NCI-H1694 (cell line): ENCODE measurements around the gene PLPPR3.
A peak's percentile ranks its signal among the peaks of the same experiment; 100 is the strongest.

Experiments
- DNase-seq: peaks from one replicate; lab custom pipeline; 2025; lab: John Stamatoyannopoulos, UW

The PLPPR3 gene, protein sequence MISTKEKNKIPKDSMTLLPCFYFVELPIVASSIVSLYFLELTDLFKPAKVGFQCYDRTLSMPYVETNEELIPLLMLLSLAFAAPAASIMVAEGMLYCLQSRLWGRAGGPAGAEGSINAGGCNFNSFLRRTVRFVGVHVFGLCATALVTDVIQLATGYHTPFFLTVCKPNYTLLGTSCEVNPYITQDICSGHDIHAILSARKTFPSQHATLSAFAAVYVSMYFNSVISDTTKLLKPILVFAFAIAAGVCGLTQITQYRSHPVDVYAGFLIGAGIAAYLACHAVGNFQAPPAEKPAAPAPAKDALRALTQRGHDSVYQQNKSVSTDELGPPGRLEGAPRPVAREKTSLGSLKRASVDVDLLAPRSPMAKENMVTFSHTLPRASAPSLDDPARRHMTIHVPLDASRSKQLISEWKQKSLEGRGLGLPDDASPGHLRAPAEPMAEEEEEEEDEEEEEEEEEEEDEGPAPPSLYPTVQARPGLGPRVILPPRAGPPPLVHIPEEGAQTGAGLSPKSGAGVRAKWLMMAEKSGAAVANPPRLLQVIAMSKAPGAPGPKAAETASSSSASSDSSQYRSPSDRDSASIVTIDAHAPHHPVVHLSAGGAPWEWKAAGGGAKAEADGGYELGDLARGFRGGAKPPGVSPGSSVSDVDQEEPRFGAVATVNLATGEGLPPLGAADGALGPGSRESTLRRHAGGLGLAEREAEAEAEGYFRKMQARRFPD

DNA sequence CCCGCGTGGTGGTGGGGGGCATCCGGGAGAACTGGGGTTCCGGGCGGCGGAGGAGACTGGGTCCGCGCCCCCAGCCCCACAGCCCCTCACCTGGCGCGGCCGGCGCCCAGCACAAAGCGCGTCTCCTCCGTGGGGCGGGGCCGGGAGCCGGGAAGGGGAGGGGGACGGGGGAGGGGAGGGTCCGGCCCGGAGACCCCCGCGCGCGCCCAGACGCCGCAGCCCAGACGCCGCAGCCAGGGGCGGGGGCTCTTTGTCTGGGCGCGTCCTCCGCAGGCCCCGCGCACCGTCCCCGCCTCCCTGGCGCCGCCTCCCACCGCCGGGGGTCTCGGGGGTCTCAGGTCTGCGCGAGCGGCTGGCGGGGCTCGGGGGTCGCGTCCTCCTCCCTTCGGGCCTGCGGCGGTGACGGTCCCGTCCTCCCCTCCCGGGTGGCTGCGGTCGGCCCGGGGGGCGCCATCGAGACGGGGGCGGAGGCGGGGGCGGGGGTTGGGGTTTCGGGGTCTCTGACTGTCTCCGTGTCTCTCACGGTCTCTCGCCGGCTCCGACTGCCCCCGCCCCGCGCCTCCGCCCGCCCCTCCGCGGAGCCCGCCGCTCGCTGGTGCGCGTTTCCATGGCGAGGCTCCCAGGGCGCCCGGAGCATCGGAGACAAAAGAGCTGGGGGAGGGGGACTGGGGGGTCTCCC, at the start of gene PLPPR3:
Gene PLPPR3, minus strand, starts transcription at position 131 of the 679 bp plus-strand sequence. CDS start 396 bp downstream, outside the sequence.
- no peak for DNase-seq

DNA sequence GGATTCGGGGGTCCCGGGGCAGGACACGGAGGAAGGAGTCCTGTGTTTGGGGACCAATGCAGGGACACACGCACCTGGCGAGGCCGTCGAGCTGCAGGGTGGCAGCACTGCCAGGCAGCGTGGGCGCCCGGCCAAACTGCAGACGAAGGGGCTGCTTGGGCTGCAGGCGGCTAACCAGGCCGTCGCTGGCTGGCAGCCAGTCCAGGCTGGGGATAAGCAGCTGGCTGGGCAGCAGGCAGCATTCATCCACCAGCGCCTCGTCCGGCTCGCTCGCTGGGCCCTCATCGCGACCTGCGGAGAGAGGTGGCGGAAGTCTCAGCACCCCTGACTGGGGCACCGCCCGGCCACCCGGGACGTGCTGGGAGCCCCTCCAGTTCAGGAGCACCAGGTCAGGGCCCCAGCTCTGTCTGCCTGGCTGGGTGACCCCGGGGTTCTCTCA, 49.2 kb upstream of the PLPPR3 start:
- peak; percentile 54 for DNase-seq

- no peak for DNase-seq
Observed at GRCh38 chr19:870314-870713, 48.6 kb upstream of the PLPPR3 start.

- no peak for DNase-seq
Observed at GRCh38 chr19:869245-870177, 47.8 kb upstream of the PLPPR3 start.

DNA sequence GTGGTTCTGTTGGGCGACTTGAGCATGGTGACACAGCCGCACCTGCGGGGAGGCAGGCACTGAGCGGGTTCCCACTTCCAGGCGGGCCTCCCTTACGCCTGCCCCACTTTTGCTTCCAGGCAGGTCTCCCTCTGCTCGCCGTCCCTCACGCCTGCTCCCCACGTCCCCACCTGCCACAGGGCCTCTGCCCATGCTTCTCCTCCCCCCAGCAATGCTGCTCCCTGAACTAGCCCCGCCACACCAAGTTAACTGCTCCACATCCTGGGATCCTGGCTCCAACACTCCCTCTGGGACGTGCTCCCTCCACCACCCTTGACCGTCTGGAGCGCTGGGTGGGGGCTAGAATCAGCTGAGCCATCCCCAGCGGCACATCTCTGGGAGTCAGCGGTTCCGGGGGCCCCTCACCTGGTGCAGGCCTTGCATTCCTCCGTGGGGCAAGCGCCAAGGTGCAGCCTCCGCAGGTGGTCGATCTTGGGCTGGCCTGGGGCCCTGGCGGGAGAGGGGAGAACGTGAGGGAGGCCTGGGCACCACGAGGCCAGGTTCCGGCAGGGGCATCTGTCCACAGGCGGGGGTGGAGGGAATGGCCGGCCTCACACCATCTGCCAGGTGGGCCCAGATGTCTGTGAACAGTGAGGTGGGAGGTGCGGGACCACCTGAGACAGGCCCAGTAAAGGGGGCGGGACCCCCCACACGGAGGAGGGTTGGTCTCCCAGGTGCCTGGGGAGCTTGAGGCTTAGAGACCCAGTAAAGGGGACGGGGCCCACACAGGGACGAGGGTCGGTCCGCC, 46.9 kb upstream of the PLPPR3 start:
- DNase-seq, result no peak

DNA sequence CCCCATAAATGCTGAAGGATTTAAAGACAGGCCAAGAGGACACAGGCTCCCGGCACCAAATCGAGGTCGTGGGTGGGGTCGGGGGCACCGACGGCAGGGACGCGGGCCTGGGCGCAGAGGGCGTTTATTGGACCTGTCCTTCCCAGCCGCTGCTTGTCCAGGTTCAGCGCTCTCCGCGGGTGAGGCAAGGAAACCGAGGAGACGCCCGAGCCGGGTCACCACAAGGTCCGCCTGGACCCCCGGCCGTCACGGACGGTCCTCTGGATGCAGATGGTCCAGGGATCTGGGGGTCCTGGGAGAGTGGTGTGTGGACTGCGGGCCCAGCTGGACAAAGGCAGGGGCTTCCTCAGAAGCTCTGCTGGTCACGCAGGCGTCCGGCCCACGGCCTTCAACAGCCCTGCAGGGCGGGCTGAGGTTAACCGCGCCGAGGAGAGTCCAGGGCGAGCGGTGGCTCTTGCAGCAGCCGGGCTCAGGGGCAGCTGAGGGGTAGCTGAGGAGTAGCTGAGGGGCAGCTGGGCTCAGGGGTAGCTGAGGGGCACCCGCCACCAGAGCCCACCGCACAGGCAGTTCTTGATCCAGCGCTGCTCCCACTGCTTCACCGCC, 46.2 kb upstream of the PLPPR3 start:
- DNase-seq, result no peak

GRCh38 chr19:867301-867793, 45.6 kb upstream of the PLPPR3 start:
- no peak for DNase-seq

- DNase-seq, result no peak
Observed at GRCh38 chr19:866769-867300, 45.1 kb upstream of the PLPPR3 start.

- DNase-seq, result no peak
Observed at GRCh38 chr19:863315-863620, 41.5 kb upstream of the PLPPR3 start.

- DNase-seq, result no peak
Observed at GRCh38 chr19:862581-863314, 41.0 kb upstream of the PLPPR3 start.

DNA sequence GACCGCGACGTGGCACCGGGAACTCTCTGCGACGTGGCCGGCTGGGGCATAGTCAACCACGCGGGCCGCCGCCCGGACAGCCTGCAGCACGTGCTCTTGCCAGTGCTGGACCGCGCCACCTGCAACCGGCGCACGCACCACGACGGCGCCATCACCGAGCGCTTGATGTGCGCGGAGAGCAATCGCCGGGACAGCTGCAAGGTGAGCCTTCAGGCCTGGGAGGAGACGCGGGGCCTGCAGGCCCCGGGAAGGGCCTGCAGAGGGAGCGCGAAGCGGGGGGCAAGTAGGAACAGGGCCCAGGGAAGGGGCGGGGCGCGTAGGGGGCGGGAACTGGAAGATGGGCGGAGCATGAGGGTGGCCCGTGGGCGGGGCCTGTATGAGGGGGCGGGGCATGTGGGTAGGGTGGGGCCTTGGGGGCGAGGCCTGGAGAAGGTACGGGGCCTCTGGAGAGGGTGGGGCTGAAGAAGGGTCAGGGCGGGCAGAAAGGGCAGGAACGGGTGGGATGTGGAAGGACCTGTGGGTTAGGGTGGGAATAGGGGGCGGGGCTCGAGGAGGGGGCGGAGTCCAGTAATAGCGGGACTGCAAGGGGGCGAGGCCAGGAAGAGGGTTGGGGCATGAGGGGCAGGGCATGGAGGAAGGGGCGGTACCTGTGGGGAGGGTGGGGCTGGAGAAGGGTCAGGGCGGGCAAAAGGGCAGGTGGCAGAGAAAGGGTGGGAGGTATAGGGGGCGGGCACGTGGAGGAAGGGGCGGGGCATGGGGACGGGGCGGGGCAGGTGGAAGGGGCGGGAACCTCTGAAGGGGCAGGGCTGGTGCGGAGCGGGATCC, 40.2 kb upstream of the PLPPR3 start:
- DNase-seq, result no peak

DNA sequence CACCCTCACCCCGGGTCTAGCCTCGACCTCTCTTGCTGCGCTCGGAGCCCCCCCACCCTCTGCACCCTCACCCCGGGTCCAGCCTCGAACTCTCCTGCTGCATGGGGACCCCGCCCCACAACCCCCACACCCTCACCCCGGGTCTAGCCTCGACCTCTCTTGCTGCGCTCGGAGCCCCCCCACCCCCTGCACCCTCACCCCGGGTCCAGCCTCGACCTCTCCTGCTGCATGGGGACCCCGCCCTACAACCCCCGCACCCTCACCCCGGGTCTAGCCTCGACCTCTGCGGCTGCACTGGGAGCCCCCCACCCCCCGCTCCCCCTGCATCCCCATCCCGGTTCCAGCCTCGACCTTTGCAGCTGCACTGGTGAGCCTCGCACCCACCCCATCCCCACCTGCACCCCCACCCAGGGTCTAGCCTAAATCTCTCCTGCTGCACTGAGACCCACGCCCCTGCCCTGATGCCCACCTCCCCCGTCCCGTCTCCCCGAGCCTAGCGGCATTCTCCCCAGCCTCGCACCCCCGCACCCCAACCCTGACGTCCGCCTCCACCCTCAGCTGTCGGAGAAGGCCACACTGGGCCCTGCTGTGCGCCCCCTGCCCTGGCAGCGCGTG, 39.5 kb upstream of the PLPPR3 start:
- DNase-seq, result no peak

GRCh38 chr19:858868-859843, 37.4 kb upstream of the PLPPR3 start, which contains the start of gene CFD:
Gene CFD (plus strand): TSS chr19:859664. CDS start chr19:859690, 26 bp downstream.
- DNase-seq, result no peak

DNA sequence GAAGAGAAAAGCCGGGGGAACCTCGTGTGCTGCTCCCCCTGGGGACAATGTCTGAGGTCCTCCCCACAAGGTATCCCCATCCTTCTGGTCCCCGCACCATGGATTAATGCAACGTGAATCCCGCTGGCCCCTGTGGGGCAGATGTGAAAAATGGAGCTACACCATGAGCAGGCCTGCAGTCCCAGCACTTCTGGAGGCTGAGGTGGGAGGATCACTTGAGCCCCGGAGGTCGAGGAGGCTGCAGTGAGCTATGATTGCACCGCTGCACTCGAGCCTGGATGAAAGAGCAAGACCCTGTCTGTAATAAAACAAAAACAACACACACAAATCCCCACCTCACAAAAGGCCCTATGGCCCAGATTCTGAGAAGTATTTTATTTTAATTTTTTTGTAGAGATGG, 36.5 kb upstream of the PLPPR3 start:
- DNase-seq, result no peak

GRCh38 chr19:855566-856120, 33.9 kb upstream of the PLPPR3 start:
- no peak for DNase-seq

DNA sequence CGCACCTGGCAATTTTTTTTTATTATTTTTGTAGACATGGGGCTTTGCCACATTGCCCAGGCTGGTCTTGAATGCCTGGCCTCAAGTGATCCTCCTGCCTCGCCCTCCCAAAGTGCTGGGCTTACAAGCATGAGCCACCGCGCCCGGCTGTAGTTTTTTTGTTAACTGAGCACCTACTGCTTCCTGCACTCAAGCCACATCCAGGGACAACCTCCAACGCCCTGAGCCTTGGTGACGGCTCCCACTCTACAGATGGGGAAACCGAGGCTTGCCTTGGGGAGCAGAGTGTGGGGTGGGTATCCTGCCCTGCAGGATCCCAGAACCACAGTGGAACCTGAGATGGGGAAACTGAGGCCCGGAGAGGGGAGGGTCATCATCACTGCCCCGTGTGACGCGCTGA, 33.4 kb upstream of the PLPPR3 start:
- no peak for DNase-seq
